Natural killer cell treated with Interleukin-12 subunit alpha and Interleukin-12 subunit beta and Interleukin-15 and Interleukin-18, amount 100 ng/mL, for 72 hours (primary cell): Measurements from ENCODE around the gene RARRES1. TPM values are rescaled to one million over a fixed set of nuclear protein-coding genes. Genes with fewer than 3 reads are reported as not detected.
"Not testable (repeated sequence)": the region's sequence is repeated elsewhere in the genome, so short reads cannot be mapped to it uniquely, and the experiment has no call there.

ENCODE experiments used
- ATAC-seq, 2 donors: fragments of 150-1000 bp; cut with Tn5 transposase in 1 of 2; sonication (Bioruptor Pico), chemical (Tn5 transposase) in 1 of 2; 2 replicates each; pipeline ENCODE4 v1.10.0; 2021
- DNase-seq: peaks from one replicate; pipeline ENCODE4 v3.0.0; 2022; ENCODE audit warnings: low spot score
- H3K27ac Mint-ChIP-seq, 2 donors: 1 replicate in 1 of 2; 2 replicates in 1 of 2; pipeline ENCODE4 v1.8.0; 2022; ENCODE audit warnings: mixed read lengths in 2 of 2, mild to moderate bottlenecking in 1 of 2, moderate library complexity in 1 of 2
- H3K27me3 Mint-ChIP-seq, 2 donors: 1 replicate in 1 of 2; 2 replicates in 1 of 2; pipeline ENCODE4 v1.8.0; 2022; ENCODE audit warnings: mixed read lengths in 2 of 2
- H3K36me3 Mint-ChIP-seq: one replicate; pipeline ENCODE4 v1.8.0; 2022; ENCODE audit warnings: mixed read lengths
- H3K4me1 Mint-ChIP-seq, 2 donors: 1 replicate in 1 of 2; 2 replicates in 1 of 2; pipeline ENCODE4 v1.8.0; 2022; ENCODE audit warnings: low read depth in 2 of 2, mixed read lengths in 2 of 2, mild to moderate bottlenecking in 1 of 2
- H3K4me3 Mint-ChIP-seq: one replicate; pipeline ENCODE4 v1.8.0; 2022; ENCODE audit warnings: mixed read lengths
- H3K9me3 Mint-ChIP-seq: 2 replicates; pipeline ENCODE4 v1.8.0; 2022; ENCODE audit warnings: mixed read lengths
- total RNA-seq, 2 donors: library from RNA; stranded (reverse); gene quantifications; one replicate each; pipeline ENCODE4 v1.2.3, GENCODE V29; 2022

RARRES1 gene
- total RNA-seq, 2 donors from 2014 or later = not detected

GRCh38 chr3:158712443-158712842, 19.8 kb downstream of the RARRES1 start:
- Mint-ChIP-seq H3K9me3 (no peaks in the 10 kb centered on the region), H3K4me1 (peaks cover 35% of the 10 kb centered on the region in 2 donors), H3K36me3 (peaks cover 18% of the 10 kb centered on the region), H3K27me3 (no peaks in the 10 kb centered on the region), H3K4me3 (peak overlapping the region; percentile 61), H3K27ac (peak overlapping the region; percentile 78 to 86)
- no peak for DNase-seq
- ATAC-seq = peak in 1 of 2 donors; percentile 29

DNA sequence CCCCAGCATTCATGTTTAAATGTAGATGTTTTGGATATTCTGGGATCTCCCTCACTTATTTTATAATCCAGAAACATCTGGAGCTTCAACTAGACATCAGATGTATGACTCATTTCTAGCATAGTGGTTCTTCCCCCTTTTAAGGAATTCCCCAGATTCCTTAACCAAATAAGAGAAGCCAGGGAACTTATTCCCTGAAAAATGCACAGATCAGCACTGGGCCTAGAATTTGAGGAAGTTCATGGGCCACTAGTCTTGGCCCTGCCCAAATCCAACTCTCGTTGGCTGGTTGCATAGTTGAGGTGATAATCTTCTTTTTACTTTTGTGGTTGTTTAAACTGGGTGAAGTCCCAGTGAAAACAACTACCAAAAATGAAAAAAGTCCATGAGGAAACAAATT, 20.4 kb downstream of the RARRES1 start:
- Mint-ChIP-seq H3K36me3 (peaks cover 24% of the 10 kb centered on the region), H3K27ac (peak overlapping the region; percentile 61 to 86), H3K4me3 (peak overlapping the region; percentile 61), H3K9me3 (no peaks in the 10 kb centered on the region), H3K27me3 (no peaks in the 10 kb centered on the region), H3K4me1 (peaks cover 30 to 35% of the 10 kb centered on the region in 2 donors)
- DNase-seq = no peak
- no peak for ATAC-seq

- H3K4me3 Mint-ChIP-seq = no peak overlapping the region
- peaks cover 35% of the 10 kb centered on the region in 2 donors for H3K4me1 Mint-ChIP-seq
- peaks cover 24% of the 10 kb centered on the region for H3K36me3 Mint-ChIP-seq
- H3K27ac Mint-ChIP-seq = no peak overlapping the region
- H3K9me3 Mint-ChIP-seq = no peaks in the 10 kb centered on the region
- no peak for ATAC-seq
- H3K27me3 Mint-ChIP-seq = no peaks in the 10 kb centered on the region
- no peak for DNase-seq
These were observed 21.7 kb downstream of the RARRES1 start for GRCh38 chr3:158710601-158711000.

DNA sequence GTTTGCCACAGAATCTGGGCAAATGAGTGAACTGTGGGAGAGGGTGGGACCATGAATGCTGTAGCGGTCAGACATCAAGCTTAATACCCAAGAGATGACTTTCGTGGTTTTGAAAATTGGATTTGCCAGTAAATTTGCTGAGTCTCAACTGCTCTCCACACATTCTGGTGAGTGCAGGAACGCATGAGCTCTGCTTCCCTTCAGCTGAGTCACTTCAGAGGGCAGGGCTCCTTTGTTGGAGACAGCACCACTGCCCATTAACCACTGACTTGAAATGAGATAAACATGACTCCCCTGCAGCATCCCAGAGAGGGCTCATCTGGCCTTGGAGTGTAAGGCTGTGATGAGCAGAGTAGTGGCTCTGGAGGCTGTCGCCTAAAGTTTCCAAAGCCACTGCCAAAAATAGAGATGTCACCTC, 22.6 kb downstream of the RARRES1 start:
- no peak overlapping the region for H3K4me3 Mint-ChIP-seq
- no peaks in the 10 kb centered on the region for H3K9me3 Mint-ChIP-seq
- no peak overlapping the region for H3K27ac Mint-ChIP-seq
- H3K36me3 Mint-ChIP-seq = peaks cover 24% of the 10 kb centered on the region
- H3K4me1 Mint-ChIP-seq = peaks cover 30 to 35% of the 10 kb centered on the region in 2 donors
- H3K27me3 Mint-ChIP-seq = no peaks in the 10 kb centered on the region
- ATAC-seq (no peak), DNase-seq (no peak)

GRCh38 chr3:158703566-158703965, 28.7 kb downstream of the RARRES1 start:
- no peak overlapping the region for H3K4me3 Mint-ChIP-seq
- H3K4me1 Mint-ChIP-seq = peaks cover 5 to 6% of the 10 kb centered on the region in 2 donors
- ATAC-seq = no peak
- DNase-seq = no peak
- no peaks in the 10 kb centered on the region for H3K27me3 Mint-ChIP-seq
- peaks cover 18% of the 10 kb centered on the region for H3K36me3 Mint-ChIP-seq
- H3K9me3 Mint-ChIP-seq = no peaks in the 10 kb centered on the region
- no peak overlapping the region for H3K27ac Mint-ChIP-seq

DNA sequence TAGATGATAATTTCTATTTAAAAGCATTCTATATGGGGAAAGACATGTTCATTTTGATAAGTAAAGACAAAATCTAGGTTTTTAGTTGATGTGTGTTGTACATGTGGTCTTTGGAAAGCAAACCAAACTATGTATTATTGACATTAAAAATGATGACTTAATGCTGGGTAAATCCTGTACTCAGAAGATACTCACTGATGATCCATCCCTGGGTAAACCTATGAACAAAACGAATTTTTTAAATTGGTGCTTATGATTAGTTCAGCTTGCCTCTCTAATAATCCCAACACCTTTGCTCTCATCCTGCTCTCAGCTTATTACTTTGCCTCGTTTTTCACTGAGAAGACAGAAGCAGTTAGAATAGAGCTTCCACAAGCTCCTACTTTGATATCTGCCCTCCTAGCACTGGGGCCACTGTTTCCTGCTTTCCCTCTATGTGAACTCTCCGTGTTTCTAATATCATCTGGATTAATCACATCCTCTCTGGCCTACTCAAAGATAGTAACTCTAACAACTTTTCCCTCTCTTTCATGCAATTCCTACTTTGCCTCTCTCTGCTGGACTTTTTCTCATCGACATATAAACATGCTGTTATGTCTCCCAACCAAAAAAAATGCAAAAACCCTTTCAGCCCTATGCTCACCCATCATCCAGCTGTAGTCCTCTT, 29.3 kb downstream of the RARRES1 start:
- Mint-ChIP-seq H3K4me3 (no peak overlapping the region), H3K4me1 (peaks cover 5 to 6% of the 10 kb centered on the region in 2 donors), H3K9me3 (no peaks in the 10 kb centered on the region), H3K27me3 (no peaks in the 10 kb centered on the region), H3K36me3 (peaks cover 18% of the 10 kb centered on the region), H3K27ac (no peak overlapping the region)
- ATAC-seq = no peak
- no peak for DNase-seq

DNA sequence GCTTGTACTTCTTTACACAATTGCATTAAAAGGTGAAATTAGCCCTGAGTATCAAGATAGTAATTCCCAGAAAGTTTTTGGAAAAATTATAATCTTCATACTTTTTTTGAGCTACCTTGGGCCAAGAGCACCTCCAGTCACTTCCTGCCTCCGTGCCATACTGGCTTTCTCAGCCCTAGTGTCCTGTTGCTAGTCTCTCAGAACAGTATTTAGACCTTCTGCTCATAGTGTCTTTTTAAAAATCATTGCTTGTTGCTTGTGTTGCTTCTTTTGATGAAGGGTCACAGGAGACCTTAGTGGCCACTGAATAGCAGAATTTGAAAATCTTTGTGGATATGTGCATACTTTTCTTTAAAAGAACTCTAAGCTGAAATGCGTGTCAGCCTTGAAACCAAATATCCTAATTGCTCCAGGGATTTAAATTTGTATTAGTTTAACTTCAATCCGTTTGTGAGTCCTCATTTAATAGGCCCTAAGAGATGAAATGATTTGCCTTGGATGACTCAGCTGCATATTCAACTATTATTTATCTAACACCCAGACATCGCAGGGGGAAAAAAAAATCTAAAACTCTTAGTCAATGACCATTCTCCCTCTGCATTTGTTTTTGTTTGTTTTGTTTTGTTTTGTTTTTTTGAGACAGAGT, 30.7 kb downstream of the RARRES1 start:
- H3K27ac Mint-ChIP-seq = no peak overlapping the region
- no peak overlapping the region for H3K4me3 Mint-ChIP-seq
- peaks cover 5 to 6% of the 10 kb centered on the region in 2 donors for H3K4me1 Mint-ChIP-seq
- DNase-seq (no peak), ATAC-seq (no peak)
- H3K9me3 Mint-ChIP-seq = no peaks in the 10 kb centered on the region
- no peaks in the 10 kb centered on the region for H3K27me3 Mint-ChIP-seq
- peaks cover 10% of the 10 kb centered on the region for H3K36me3 Mint-ChIP-seq

DNA sequence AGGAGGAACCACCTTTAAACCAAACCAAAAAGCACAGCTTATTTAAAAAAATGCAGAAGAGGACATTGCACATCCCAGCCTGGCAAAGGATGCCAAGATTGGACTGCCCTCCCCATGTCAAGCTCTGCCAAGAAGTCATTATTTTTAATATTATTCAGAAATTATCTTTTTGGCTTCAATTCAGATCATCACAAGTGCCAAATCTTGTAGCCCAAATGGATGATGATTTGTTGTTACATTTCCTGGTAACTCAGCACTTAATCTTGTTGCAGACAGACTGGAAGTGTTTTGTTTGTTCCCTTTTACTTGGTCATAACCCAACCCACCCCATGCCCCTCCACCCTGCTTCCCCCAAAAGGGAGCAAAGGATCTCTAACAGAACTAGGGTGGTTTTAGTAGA, 31.7 kb downstream of the RARRES1 start:
- ATAC-seq = no peak
- H3K4me1 Mint-ChIP-seq = peaks cover 0 to 6% of the 10 kb centered on the region in 2 donors
- no peak overlapping the region for H3K27ac Mint-ChIP-seq
- no peak overlapping the region for H3K4me3 Mint-ChIP-seq
- H3K36me3 Mint-ChIP-seq = peaks cover 10% of the 10 kb centered on the region
- H3K9me3 Mint-ChIP-seq = no peaks in the 10 kb centered on the region
- no peaks in the 10 kb centered on the region for H3K27me3 Mint-ChIP-seq
- DNase-seq = no peak

- Mint-ChIP-seq H3K4me1 (no peaks in the 10 kb centered on the region), H3K9me3 (no peaks in the 10 kb centered on the region), H3K27me3 (no peaks in the 10 kb centered on the region), H3K27ac (no peak overlapping the region), H3K4me3 (no peak overlapping the region), H3K36me3 (peaks cover 18% of the 10 kb centered on the region)
- ATAC-seq (no peak), DNase-seq (no peak)
These were observed 35.6 kb downstream of the RARRES1 start for GRCh38 chr3:158696618-158697017.

DNA sequence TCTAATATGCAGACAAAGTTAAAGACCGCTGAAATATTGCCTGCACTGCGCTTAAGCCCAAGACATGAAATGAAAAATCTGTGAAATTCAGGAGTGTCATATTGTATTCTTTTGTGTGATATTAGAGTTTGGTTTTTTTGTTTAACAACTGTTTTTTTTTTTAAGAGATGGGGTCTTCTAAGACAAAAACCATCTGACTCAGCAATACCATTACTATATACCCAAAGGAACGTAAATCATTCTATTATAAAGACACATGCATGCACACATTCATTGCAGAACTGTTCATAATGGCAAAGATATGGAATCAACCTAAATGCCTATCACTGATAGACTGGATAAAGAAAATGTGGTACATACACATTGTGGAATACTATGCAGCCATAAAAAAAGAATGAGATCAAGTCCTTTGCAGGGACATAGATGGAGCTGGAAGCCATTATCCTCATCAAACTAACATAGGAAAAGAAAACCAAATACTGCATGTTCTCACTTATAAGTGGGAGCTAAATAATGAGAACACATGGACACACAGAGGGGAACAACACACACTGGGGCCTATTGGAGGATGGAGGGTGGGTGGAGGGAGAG, 38.3 kb downstream of the RARRES1 start:
- H3K27ac Mint-ChIP-seq, ATAC-seq: not testable (repeated sequence)
- peaks cover 33% of the 10 kb centered on the region for H3K36me3 Mint-ChIP-seq

DNA sequence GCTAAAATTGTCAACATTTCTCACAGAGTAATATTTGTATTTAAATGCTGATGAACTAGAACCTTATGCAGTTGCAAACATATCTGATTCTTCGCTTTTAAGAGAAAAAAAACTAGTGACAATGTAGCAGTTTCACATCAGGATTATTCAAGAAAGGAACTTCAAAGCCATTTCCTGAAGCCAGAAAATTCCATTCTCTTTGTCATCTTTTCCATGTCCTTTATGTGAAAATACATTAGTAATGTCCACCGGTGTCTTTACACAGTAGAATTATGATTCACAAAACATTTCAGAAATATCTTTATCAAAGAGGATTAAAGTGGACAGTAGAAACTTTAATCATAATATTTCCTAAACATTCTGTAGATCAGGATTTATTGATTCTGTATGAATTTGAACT, 47.1 kb downstream of the RARRES1 start:
- Mint-ChIP-seq H3K4me3 (no peak overlapping the region), H3K36me3 (peaks cover 11% of the 10 kb centered on the region), H3K27me3 (no peaks in the 10 kb centered on the region), H3K9me3 (no peaks in the 10 kb centered on the region), H3K4me1 (no peaks in the 10 kb centered on the region), H3K27ac (no peak overlapping the region)
- no peak for DNase-seq
- ATAC-seq = no peak

More for the DNA sequence above, 38.3 kb downstream of the RARRES1 start:
- not testable (repeated sequence) for H3K4me3 Mint-ChIP-seq, H3K4me1 Mint-ChIP-seq, H3K9me3 Mint-ChIP-seq, H3K27me3 Mint-ChIP-seq, DNase-seq

- Mint-ChIP-seq H3K27me3 (no peaks in the 10 kb centered on the region), H3K4me3 (no peak overlapping the region), H3K36me3 (peaks cover 9% of the 10 kb centered on the region), H3K4me1 (no peaks in the 10 kb centered on the region), H3K27ac (no peak overlapping the region), H3K9me3 (no peaks in the 10 kb centered on the region)
- ATAC-seq (peak in 1 of 2 donors; percentile 52), DNase-seq (no peak)
These were observed 48.9 kb downstream of the RARRES1 start for GRCh38 chr3:158683230-158683962.

DNA sequence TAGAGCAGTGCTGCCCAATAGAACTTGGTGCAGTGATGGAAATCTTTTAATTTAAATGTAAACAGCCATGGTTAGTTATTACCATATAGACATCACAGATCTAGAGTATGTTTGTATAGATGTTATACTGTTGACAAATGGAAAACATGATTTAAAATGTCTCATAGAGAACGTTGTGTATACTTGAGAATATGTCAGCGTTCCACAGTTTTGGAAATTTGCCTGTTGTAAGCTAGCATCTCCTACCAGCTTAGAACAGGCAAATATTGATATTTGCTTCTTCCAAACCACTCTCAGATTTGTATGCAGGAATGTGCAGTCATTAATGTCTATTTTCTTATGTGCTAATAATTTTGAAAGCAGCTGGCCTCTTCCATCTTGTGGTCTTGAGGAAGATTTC, 51.4 kb downstream of the RARRES1 start:
- Mint-ChIP-seq H3K4me1 (no peaks in the 10 kb centered on the region), H3K9me3 (no peaks in the 10 kb centered on the region), H3K27me3 (no peaks in the 10 kb centered on the region), H3K36me3 (peaks cover 15% of the 10 kb centered on the region), H3K4me3 (no peak overlapping the region), H3K27ac (no peak overlapping the region)
- DNase-seq (no peak), ATAC-seq (no peak)

- Mint-ChIP-seq H3K36me3 (peaks cover 15% of the 10 kb centered on the region), H3K27ac (no peak overlapping the region), H3K27me3 (no peaks in the 10 kb centered on the region), H3K4me3 (no peak overlapping the region), H3K4me1 (no peaks in the 10 kb centered on the region), H3K9me3 (no peaks in the 10 kb centered on the region)
- ATAC-seq (no peak), DNase-seq (no peak)
These were observed 52.7 kb downstream of the RARRES1 start for GRCh38 chr3:158679547-158680000.
